K562 (cell line): ENCODE results near the gene AP1M1. TPM values are rescaled to one million over a fixed set of nuclear protein-coding genes. Genes with fewer than 3 reads are reported as not detected.
A peak's percentile ranks its signal among the peaks of the same experiment; 100 is the strongest.

Experiments used
- BCOR ChIP-seq: fragments of 450-650 bp; IDR thresholded peaks from 2 replicates; pipeline ENCODE4 v1.6.1; 2016
- BDP1 ChIP-seq: IDR thresholded peaks from 3 replicates; pipeline ENCODE4 v1.6.1; 2011; ENCODE audit not compliant: insufficient read length, insufficient read depth
- DNMT1 ChIP-seq: fragments of 450-650 bp; IDR thresholded peaks from 2 replicates; pipeline ENCODE4 v1.6.1; 2016; ENCODE audit warnings: antibody characterized with exemption, mild to moderate bottlenecking
- ESRRA ChIP-seq: fragments of 450-650 bp; IDR thresholded peaks from 2 replicates; pipeline ENCODE4 v1.6.1; 2014; ENCODE audit warnings: low read depth, mild to moderate bottlenecking, moderate library complexity, borderline replicate concordance
- ETV5 ChIP-seq: sonication (generic); formaldehyde crosslinking; IDR thresholded peaks from 2 replicates; pipeline ENCODE4 v1.4.0; 2020; ENCODE audit warnings: low read depth, mild to moderate bottlenecking, missing genetic modification reagents
- KDM1A ChIP-seq, 2 experiments: fragments of 450-650 bp; IDR thresholded peaks; 2 replicates each; pipeline ENCODE4 v1.6.1; 2016; ENCODE audit warnings: mild to moderate bottlenecking in 2 of 2
- NR1H2 ChIP-seq: sonication (generic); formaldehyde crosslinking; IDR thresholded peaks from 2 replicates; pipeline ENCODE4 v1.4.0; 2020; ENCODE audit warnings: mild to moderate bottlenecking, missing genetic modification reagents
- RBM25 ChIP-seq: fragments of 200-400 bp; formaldehyde crosslinking; IDR thresholded peaks from 2 replicates; pipeline ENCODE4 v1.6.1; 2018; ENCODE audit warnings: low read length, low read depth, moderate library complexity; ENCODE audit not compliant: severe bottlenecking
- RFX1 ChIP-seq: fragments of 450-650 bp; IDR thresholded peaks from 2 replicates; pipeline ENCODE4 v1.6.1; 2016; ENCODE audit warnings: mild to moderate bottlenecking, moderate library complexity
- RFX7 ChIP-seq: fragments of 250-450 bp; sonication (Bioruptor Pico); IDR thresholded peaks from 2 replicates; pipeline ENCODE4 v1.5.1; 2021; ENCODE audit warnings: mild to moderate bottlenecking
- SIN3B ChIP-seq: fragments of 450-650 bp; IDR thresholded peaks from 2 replicates; pipeline ENCODE4 v1.6.1; 2017; ENCODE audit warnings: low read depth, mild to moderate bottlenecking, moderate library complexity
- ZFPM2 ChIP-seq: fragments of 250-450 bp; sonication (Bioruptor Pico); IDR thresholded peaks from 2 replicates; pipeline ENCODE4 v1.5.1; 2022; ENCODE audit warnings: mild to moderate bottlenecking
- polyA plus RNA-seq, 8 experiments: library from polyadenylated mRNA; depleted of rRNA in 4 of 8; stranded (reverse) in 5 of 8; unstranded in 3 of 8; fragments of >200 nt; fragmentation: Nextera tagmentation in 2 of 8; fragmentation: Illumina TruSeq in 1 of 8; extraction: Ambion mirVana in 2 of 8; extraction: Trizol in 1 of 8; gene quantifications; 2 replicates each; pipeline versions ENCODE4 v1.2.1 to v1.2.3, GENCODE V29; 2011 to 2014; ENCODE audit warnings: inconsistent platforms in 1 of 8, missing spikeins in 1 of 8
- total RNA-seq, 7 experiments: library from RNA; depleted of rRNA in 6 of 7; stranded (reverse); fragments of >200 nt in 6 of 7; fragmentation: Illumina TruSeq in 2 of 7; extraction: Trizol in 2 of 7; gene quantifications; 2 replicates each; pipeline versions ENCODE4 v1.2.1 to v1.2.3, GENCODE V29; 2011 to 2021; ENCODE audit warnings: low replicate concordance in 1 of 7
- TF ChIP-seq, protein P1 (sequence below), 2 experiments: fragments of 450-650 bp; formaldehyde crosslinking in 1 of 2; IDR thresholded peaks; 2 replicates each; pipeline versions ENCODE4 v1.4.0 to v1.6.1; 2014 to 2020; ENCODE audit warnings: mild to moderate bottlenecking in 2 of 2, borderline replicate concordance in 1 of 2, low read depth in 1 of 2
- TF ChIP-seq, protein P2 (sequence below), 3 experiments: IDR thresholded peaks in 2 of 3; conservative IDR thresholded peaks in 1 of 3; 2 replicates each; pipeline ENCODE4 v1.5.1; 2011 to 2012; ENCODE audit warnings: low read length in 3 of 3, mild to moderate bottlenecking in 3 of 3, control low read depth in 2 of 3, improper control_type of control experiment in 1 of 3, inconsistent platforms in 1 of 3, low read depth in 1 of 3, mixed read lengths in 1 of 3, moderate library complexity in 1 of 3; ENCODE audit not compliant: insufficient read depth in 2 of 3
- TF ChIP-seq, protein P3 (sequence below): sonication (generic); formaldehyde crosslinking; IDR thresholded peaks from 2 replicates; pipeline ENCODE4 v1.8.0; 2023; ENCODE audit warnings: mild to moderate bottlenecking, missing genetic modification reagents

AP1M1 gene
- total and polyA plus RNA-seq, 9 of the 15 experiments (the other 6 are each of a cell fraction or from before 2014, with no cell fraction given), result 0.87 to 56.2 (median 29.1) TPM

DNA sequence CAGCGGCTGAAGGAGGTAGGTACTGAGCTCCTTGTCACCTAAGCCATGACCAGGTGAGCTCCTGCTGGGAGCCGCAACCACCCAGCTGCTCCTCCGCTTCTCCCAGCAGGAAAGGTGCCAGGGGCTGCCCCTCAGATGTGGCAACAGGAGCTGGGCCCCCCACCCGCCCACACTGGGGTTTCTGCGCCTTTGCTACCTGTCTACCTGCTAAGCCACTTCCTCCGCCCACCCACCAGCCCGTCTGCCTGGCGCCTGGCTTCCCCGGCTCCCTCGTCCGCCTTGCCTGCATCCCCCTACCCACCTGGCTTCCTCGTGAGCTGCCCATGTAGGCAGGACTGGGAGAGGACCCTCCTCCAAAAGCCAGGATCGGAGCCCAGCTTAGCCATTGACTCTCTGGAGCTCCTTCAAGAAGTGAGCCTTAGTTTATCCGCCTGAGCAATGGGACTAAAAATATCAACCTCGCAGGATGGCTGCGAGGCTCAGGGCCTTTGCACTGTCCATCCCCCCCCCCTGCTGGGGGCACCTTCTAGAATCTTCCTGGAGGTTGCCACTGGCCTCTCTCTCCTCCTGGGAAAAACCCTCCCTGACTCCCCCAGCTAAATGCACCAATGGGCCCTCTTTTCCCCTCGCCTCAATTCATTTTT is 71.1 kb downstream of the AP1M1 start (continued):
- TF ChIP-seq, protein P1, sequence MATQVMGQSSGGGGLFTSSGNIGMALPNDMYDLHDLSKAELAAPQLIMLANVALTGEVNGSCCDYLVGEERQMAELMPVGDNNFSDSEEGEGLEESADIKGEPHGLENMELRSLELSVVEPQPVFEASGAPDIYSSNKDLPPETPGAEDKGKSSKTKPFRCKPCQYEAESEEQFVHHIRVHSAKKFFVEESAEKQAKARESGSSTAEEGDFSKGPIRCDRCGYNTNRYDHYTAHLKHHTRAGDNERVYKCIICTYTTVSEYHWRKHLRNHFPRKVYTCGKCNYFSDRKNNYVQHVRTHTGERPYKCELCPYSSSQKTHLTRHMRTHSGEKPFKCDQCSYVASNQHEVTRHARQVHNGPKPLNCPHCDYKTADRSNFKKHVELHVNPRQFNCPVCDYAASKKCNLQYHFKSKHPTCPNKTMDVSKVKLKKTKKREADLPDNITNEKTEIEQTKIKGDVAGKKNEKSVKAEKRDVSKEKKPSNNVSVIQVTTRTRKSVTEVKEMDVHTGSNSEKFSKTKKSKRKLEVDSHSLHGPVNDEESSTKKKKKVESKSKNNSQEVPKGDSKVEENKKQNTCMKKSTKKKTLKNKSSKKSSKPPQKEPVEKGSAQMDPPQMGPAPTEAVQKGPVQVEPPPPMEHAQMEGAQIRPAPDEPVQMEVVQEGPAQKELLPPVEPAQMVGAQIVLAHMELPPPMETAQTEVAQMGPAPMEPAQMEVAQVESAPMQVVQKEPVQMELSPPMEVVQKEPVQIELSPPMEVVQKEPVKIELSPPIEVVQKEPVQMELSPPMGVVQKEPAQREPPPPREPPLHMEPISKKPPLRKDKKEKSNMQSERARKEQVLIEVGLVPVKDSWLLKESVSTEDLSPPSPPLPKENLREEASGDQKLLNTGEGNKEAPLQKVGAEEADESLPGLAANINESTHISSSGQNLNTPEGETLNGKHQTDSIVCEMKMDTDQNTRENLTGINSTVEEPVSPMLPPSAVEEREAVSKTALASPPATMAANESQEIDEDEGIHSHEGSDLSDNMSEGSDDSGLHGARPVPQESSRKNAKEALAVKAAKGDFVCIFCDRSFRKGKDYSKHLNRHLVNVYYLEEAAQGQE (IDR thresholded peaks at IDR 0.05; ENCODE audit: borderline replicate concordance), result no peak
- TF ChIP-seq, protein P1 (CRISPR knock-in tag; IDR thresholded peaks at IDR 0.05; ENCODE audit: low read depth), result no peak
- TF ChIP-seq DNMT1 (no peak), SIN3B (no peak), BCOR (peak; percentile 30; the same call in 1 of the 2 replicates), RFX1 (no peak), ESRRA (no peak), ETV5 (no peak), KDM1A (IDR thresholded peaks at IDR 0.05) (peak in 1 of 2 experiments; percentile 31; a peak in 1 of 4 replicates), RFX7 (CRISPR knock-in tag) (no peak), RBM25 (peak; percentile 50), NR1H2 (CRISPR knock-in tag) (no peak), BDP1 (no peak), ZFPM2 (CRISPR knock-in tag) (no peak)
- TF ChIP-seq, protein P2, sequence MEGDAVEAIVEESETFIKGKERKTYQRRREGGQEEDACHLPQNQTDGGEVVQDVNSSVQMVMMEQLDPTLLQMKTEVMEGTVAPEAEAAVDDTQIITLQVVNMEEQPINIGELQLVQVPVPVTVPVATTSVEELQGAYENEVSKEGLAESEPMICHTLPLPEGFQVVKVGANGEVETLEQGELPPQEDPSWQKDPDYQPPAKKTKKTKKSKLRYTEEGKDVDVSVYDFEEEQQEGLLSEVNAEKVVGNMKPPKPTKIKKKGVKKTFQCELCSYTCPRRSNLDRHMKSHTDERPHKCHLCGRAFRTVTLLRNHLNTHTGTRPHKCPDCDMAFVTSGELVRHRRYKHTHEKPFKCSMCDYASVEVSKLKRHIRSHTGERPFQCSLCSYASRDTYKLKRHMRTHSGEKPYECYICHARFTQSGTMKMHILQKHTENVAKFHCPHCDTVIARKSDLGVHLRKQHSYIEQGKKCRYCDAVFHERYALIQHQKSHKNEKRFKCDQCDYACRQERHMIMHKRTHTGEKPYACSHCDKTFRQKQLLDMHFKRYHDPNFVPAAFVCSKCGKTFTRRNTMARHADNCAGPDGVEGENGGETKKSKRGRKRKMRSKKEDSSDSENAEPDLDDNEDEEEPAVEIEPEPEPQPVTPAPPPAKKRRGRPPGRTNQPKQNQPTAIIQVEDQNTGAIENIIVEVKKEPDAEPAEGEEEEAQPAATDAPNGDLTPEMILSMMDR (IDR thresholded peaks at IDR 0.05 in 2 of 3, conservative IDR thresholded peaks at IDR 0.05 in 1 of 3; ENCODE audit: insufficient read depth in 2 of 3, low read depth in 1 of 3, low read length in 3 of 3), result no peak
- TF ChIP-seq, protein P3, sequence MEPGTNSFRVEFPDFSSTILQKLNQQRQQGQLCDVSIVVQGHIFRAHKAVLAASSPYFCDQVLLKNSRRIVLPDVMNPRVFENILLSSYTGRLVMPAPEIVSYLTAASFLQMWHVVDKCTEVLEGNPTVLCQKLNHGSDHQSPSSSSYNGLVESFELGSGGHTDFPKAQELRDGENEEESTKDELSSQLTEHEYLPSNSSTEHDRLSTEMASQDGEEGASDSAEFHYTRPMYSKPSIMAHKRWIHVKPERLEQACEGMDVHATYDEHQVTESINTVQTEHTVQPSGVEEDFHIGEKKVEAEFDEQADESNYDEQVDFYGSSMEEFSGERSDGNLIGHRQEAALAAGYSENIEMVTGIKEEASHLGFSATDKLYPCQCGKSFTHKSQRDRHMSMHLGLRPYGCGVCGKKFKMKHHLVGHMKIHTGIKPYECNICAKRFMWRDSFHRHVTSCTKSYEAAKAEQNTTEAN (CRISPR knock-in tag), result no peak
